ENCODE data around the gene GIMAP2.
"Not testable (repeated sequence)": the region's sequence is repeated elsewhere in the genome, so short reads cannot be mapped to it uniquely, and the experiment has no call there.

The GIMAP2 gene

GRCh38 chr7:150678601-150679000 lies 6.9 kb upstream of the GIMAP2 start:
- not testable (repeated sequence) for DNase-seq

GRCh38 chr7:150680364-150680763 lies 5.1 kb upstream of the GIMAP2 start:
- DNase-seq = not testable (repeated sequence)

GRCh38 chr7:150686030-150686631 lies 625 bp downstream of the GIMAP2 start:
- no peak for DNase-seq

- DNase-seq = no peak
Observed at GRCh38 chr7:150688630-150689029, 3.1 kb downstream of the GIMAP2 start.

GRCh38 chr7:150695654-150696053 lies 10.1 kb downstream of the GIMAP2 start:
- DNase-seq = no peak

- DNase-seq = no peak
Observed at GRCh38 chr7:150703209-150703608, 17.7 kb downstream of the GIMAP2 start.

- DNase-seq = no peak
Observed at GRCh38 chr7:150715293-150715692, 29.8 kb downstream of the GIMAP2 start.

- DNase-seq = no peak
Observed at GRCh38 chr7:150715738-150716137, 30.2 kb downstream of the GIMAP2 start.

GRCh38 chr7:150716368-150716767 lies 30.9 kb downstream of the GIMAP2 start, which contains the start of gene GIMAP1:
Gene GIMAP1 (plus strand): TSS chr7:150716613. CDS start chr7:150719048, 2,435 bp downstream.
- DNase-seq = no peak

GRCh38 chr7:150716939-150717338 lies 31.4 kb downstream of the GIMAP2 start:
- no peak for DNase-seq

- no peak for DNase-seq
Observed at GRCh38 chr7:150717814-150718420, 32.4 kb downstream of the GIMAP2 start.

GRCh38 chr7:150719436-150719835 lies 33.9 kb downstream of the GIMAP2 start:
- DNase-seq = no peak

- DNase-seq = no peak
Observed at GRCh38 chr7:150719960-150720891, 34.7 kb downstream of the GIMAP2 start.

GRCh38 chr7:150721970-150722373 lies 36.5 kb downstream of the GIMAP2 start:
- DNase-seq = no peak

GRCh38 chr7:150722431-150722931 lies 37.0 kb downstream of the GIMAP2 start:
- no peak for DNase-seq

GRCh38 chr7:150723467-150723866 lies 38.0 kb downstream of the GIMAP2 start:
- DNase-seq = no peak

- no peak for DNase-seq
Observed at GRCh38 chr7:150727381-150727780, 41.9 kb downstream of the GIMAP2 start.

- no peak for DNase-seq
Observed at GRCh38 chr7:150728011-150728410, 42.5 kb downstream of the GIMAP2 start.

GRCh38 chr7:150728609-150729008 lies 43.1 kb downstream of the GIMAP2 start:
- DNase-seq = no peak

GRCh38 chr7:150731916-150732315 lies 46.4 kb downstream of the GIMAP2 start:
- no peak for DNase-seq

- no peak for DNase-seq
Observed at GRCh38 chr7:150732786-150733481, 47.4 kb downstream of the GIMAP2 start.

GRCh38 chr7:150733482-150734095 lies 48.1 kb downstream of the GIMAP2 start:
- no peak for DNase-seq
